Ureter (tissue), 1 donor: ENCODE data around the gene PGLYRP4. TPM values are rescaled to one million over a fixed set of nuclear protein-coding genes. Genes with fewer than 3 reads are reported as not detected.

ENCODE experiments used
- DNase-seq: peaks from one replicate; pipeline ENCODE4 v3.0.0-alpha.2; 2020; ENCODE audit warnings: low spot score
- total RNA-seq: library from RNA; stranded (reverse); gene quantifications from one replicate; pipeline ENCODE4 v1.2.4, GENCODE V29; 2023
- donor health status: DM: yes; HTN: yes; CAD: no.

PGLYRP4 gene
- total RNA-seq, 1 donor from 2014 or later: 0.60 TPM

GRCh38 chr1:153292185-153292584, 56.5 kb downstream of the PGLYRP4 start:
- DNase-seq: no peak

DNA sequence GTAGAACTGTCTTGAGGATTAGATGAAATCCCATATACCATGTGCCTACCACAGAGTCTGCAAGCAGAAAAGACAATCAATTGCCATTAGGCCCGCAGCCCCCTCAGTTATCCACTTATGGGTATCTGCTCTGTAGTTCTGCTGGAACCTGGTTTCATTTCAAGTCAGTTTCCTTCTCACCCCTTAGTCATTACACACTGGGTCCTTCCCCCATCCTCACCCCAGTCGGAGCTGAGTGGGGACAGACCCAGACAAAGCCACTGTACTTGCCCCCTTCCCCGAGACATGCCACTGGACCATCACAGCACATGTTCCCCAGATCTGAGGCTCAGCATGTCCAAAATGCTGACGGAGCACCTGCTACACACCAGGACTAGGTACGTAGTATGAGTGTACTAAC, 57.1 kb downstream of the PGLYRP4 start:
- no peak for DNase-seq

DNA sequence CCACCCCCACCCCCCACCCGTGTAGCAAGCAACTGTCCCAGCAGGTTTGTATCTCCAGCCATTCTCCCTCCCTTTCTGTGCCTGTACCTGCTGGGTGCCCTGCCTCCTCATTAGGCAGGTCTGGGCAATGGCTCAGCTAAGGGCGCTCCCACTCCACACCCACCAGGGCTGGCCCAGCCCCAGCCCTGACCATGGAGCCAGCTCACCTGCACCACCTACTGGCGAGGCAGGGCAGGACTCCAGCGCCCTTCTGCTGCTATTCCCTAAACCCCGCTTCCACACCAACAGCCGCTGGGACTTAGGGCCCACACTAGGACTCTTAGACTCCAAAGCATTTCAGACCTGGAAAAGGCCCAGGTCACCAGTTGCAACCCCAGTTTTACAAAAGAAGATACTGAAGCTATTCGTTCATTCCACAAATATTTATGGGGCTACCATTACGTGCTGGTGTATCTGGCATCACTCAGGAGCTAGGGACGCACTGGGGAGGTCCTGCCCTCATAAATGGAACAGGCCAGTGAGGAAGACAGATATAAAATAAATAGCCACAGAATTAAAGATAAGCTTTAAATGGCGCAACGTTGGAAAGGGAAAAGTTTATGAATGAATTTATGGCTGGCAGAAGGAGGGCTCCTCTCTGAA, 59.9 kb downstream of the PGLYRP4 start:
- peak; percentile 54 for DNase-seq

Other genes with a start within 250 kb of the PGLYRP4 start
- gene SPRR2F, start 235.3 kb downstream of the PGLYRP4 start, total RNA-seq: not detected
- not detected for gene SPRR2G, start 198.0 kb downstream of the PGLYRP4 start, total RNA-seq
- not detected for gene LELP1, start 145.4 kb downstream of the PGLYRP4 start, total RNA-seq
- not detected for gene PRR9, start 131.3 kb downstream of the PGLYRP4 start, total RNA-seq
- not detected for gene LORICRIN, start 89.2 kb downstream of the PGLYRP4 start, total RNA-seq
- gene PGLYRP3, start 35.9 kb downstream of the PGLYRP4 start, total RNA-seq: not detected
- gene S100A9, start 9.0 kb upstream of the PGLYRP4 start, total RNA-seq: 151 TPM
- gene S100A12, start 26.8 kb upstream of the PGLYRP4 start, total RNA-seq: not detected
- gene S100A8, start 42.2 kb upstream of the PGLYRP4 start, total RNA-seq: 31.6 TPM
- not detected for gene S100A7A, start 67.7 kb upstream of the PGLYRP4 start, total RNA-seq
- gene S100A7, start 111.8 kb upstream of the PGLYRP4 start, total RNA-seq: not detected
- 1,381 TPM for gene S100A6, start 187.2 kb upstream of the PGLYRP4 start, total RNA-seq
- gene S100A5, start 192.1 kb upstream of the PGLYRP4 start, total RNA-seq: 0.86 TPM
- gene S100A4, start 197.0 kb upstream of the PGLYRP4 start, total RNA-seq: 120 TPM
- 6.5 TPM for gene S100A3, start 200.4 kb upstream of the PGLYRP4 start, total RNA-seq
- gene S100A2, start 217.0 kb upstream of the PGLYRP4 start, total RNA-seq: 317 TPM